Glutamatergic neuron (in vitro differentiated cells): ENCODE results near the gene ITGB4. TPM values are rescaled to one million over a fixed set of nuclear protein-coding genes. Genes with fewer than 3 reads are reported as not detected.

ENCODE experiments used
- DNase-seq: peaks from one replicate; pipeline ENCODE4 v3.0.0; 2022
- H3K27ac Mint-ChIP-seq: one replicate; pipeline ENCODE4 v1.8.0; 2020; ENCODE audit warnings: mild to moderate bottlenecking, mixed read lengths, inconsistent platforms; ENCODE audit not compliant: unreplicated experiment
- H3K27me3 Mint-ChIP-seq: one replicate; pipeline ENCODE4 v1.8.0; 2020; ENCODE audit warnings: mild to moderate bottlenecking, moderate library complexity, mixed read lengths, inconsistent platforms; ENCODE audit not compliant: unreplicated experiment
- H3K36me3 Mint-ChIP-seq: one replicate; pipeline ENCODE4 v1.8.0; 2020; ENCODE audit warnings: mild to moderate bottlenecking, mixed read lengths, inconsistent platforms; ENCODE audit not compliant: unreplicated experiment
- H3K4me1 Mint-ChIP-seq: one replicate; pipeline ENCODE4 v1.8.0; 2020; ENCODE audit warnings: mild to moderate bottlenecking, low read depth, mixed read lengths, inconsistent platforms; ENCODE audit not compliant: unreplicated experiment
- H3K4me3 Mint-ChIP-seq: one replicate; pipeline ENCODE4 v1.8.0; 2020; ENCODE audit warnings: mild to moderate bottlenecking, mixed read lengths, inconsistent platforms; ENCODE audit not compliant: unreplicated experiment
- H3K9me3 Mint-ChIP-seq: one replicate; pipeline ENCODE4 v1.8.0; 2020; ENCODE audit warnings: mild to moderate bottlenecking, moderate library complexity, mixed read lengths, inconsistent platforms; ENCODE audit not compliant: unreplicated experiment
- CTCF ChIP-seq: fragments of 200-600 bp; sonication (generic); IDR thresholded peaks from one replicate; pipeline ENCODE4 v1.5.0; 2021; ENCODE audit not compliant: partially characterized antibody, unreplicated experiment
- total RNA-seq: library from RNA; stranded (reverse); fragmentation: NEBNext Ultra II Directional; extraction: Animal tissue kit (Norgen Biotek cat#: 25700); gene quantifications from one replicate; pipeline ENCODE4 v1.2.1, GENCODE V29; 2021; ENCODE audit not compliant: unreplicated experiment

The ITGB4 gene
- total RNA-seq, 1 donor from 2014 or later, result not detected

GRCh38 chr17:75723171-75723930, 2.1 kb downstream of the ITGB4 start:
- Mint-ChIP-seq H3K4me1 (no peaks in the 10 kb centered on the region), H3K36me3 (no peaks in the 10 kb centered on the region), H3K27ac (no peak overlapping the region), H3K4me3 (no peak overlapping the region), H3K27me3 (peaks cover 6% of the 10 kb centered on the region), H3K9me3 (peaks cover 2% of the 10 kb centered on the region)
- TF ChIP-seq CTCF, result no peak
- DNase-seq, result peak; percentile 29

- DNase-seq, result no peak
- H3K27me3 Mint-ChIP-seq, result peaks cover 6% of the 10 kb centered on the region
- no peak overlapping the region for H3K4me3 Mint-ChIP-seq
- H3K36me3 Mint-ChIP-seq, result no peaks in the 10 kb centered on the region
- H3K27ac Mint-ChIP-seq, result no peak overlapping the region
- peaks cover 2% of the 10 kb centered on the region for H3K9me3 Mint-ChIP-seq
- no peak for TF ChIP-seq CTCF
- H3K4me1 Mint-ChIP-seq, result no peaks in the 10 kb centered on the region
These were observed 3.1 kb downstream of the ITGB4 start for GRCh38 chr17:75724016-75725003.

GRCh38 chr17:75725504-75725903, 4.2 kb downstream of the ITGB4 start:
- Mint-ChIP-seq H3K4me3 (no peak overlapping the region), H3K27me3 (peaks cover 2% of the 10 kb centered on the region), H3K9me3 (peaks cover 2% of the 10 kb centered on the region), H3K4me1 (no peaks in the 10 kb centered on the region), H3K36me3 (no peaks in the 10 kb centered on the region), H3K27ac (no peak overlapping the region)
- TF ChIP-seq CTCF, result no peak
- no peak for DNase-seq

- H3K27ac Mint-ChIP-seq, result no peak overlapping the region
- peaks cover 1% of the 10 kb centered on the region for H3K27me3 Mint-ChIP-seq
- peaks cover 2% of the 10 kb centered on the region for H3K9me3 Mint-ChIP-seq
- no peak overlapping the region for H3K4me3 Mint-ChIP-seq
- no peak for DNase-seq
- no peaks in the 10 kb centered on the region for H3K36me3 Mint-ChIP-seq
- no peak for TF ChIP-seq CTCF
- no peaks in the 10 kb centered on the region for H3K4me1 Mint-ChIP-seq
These were observed 6.1 kb downstream of the ITGB4 start for GRCh38 chr17:75727391-75727790.
